HepG2 (cell line): ENCODE measurements around the gene AKR1C2. TPM values are rescaled to one million over a fixed set of nuclear protein-coding genes. Genes with fewer than 3 reads are reported as not detected.
A peak's percentile ranks its signal among the peaks of the same experiment; 100 is the strongest.

Experiments used
- ARNT ChIP-seq: fragments of 450-650 bp; IDR thresholded peaks from 2 replicates; pipeline ENCODE4 v1.6.1; 2017
- FOXC1 ChIP-seq: sonication (generic); formaldehyde crosslinking; IDR thresholded peaks from 2 replicates; pipeline ENCODE4 v1.8.0; 2022; ENCODE audit warnings: mild to moderate bottlenecking, missing genetic modification reagents, borderline replicate concordance
- FOXK1 ChIP-seq: sonication (generic); formaldehyde crosslinking; IDR thresholded peaks from 2 replicates; pipeline ENCODE4 v1.4.0; 2020; ENCODE audit warnings: low read depth, missing genetic modification reagents, borderline replicate concordance
- HMGA1 ChIP-seq: sonication (generic); formaldehyde crosslinking; conservative IDR thresholded peaks from 2 replicates; pipeline ENCODE4 v1.4.0; 2020; ENCODE audit warnings: missing genetic modification reagents
- MAFG ChIP-seq: sonication (generic); formaldehyde crosslinking; IDR thresholded peaks from 2 replicates; pipeline ENCODE4 v1.5.1; 2020; ENCODE audit warnings: mild to moderate bottlenecking, missing genetic modification reagents
- NR2C2 ChIP-seq: sonication (generic); formaldehyde crosslinking; IDR thresholded peaks from 2 replicates; pipeline ENCODE4 v1.4.0; 2020; ENCODE audit warnings: missing genetic modification reagents, mild to moderate bottlenecking, moderate library complexity, borderline replicate concordance
- TMF1 ChIP-seq: sonication (generic); formaldehyde crosslinking; IDR thresholded peaks from 2 replicates; pipeline ENCODE4 v1.8.1; 2022; ENCODE audit warnings: low read depth, missing genetic modification reagents
- ZBTB4 ChIP-seq: sonication (generic); formaldehyde crosslinking; IDR thresholded peaks from 2 replicates; pipeline ENCODE4 v1.4.0; 2020; ENCODE audit warnings: missing genetic modification reagents, mild to moderate bottlenecking, borderline replicate concordance
- ZEB1 ChIP-seq: IDR thresholded peaks from 2 replicates; pipeline ENCODE4 v1.6.1; 2012; ENCODE audit warnings: mild to moderate bottlenecking, low read depth, inconsistent platforms; ENCODE audit not compliant: insufficient replicate concordance
- ZNF12 ChIP-seq: sonication (generic); formaldehyde crosslinking; IDR thresholded peaks from 2 replicates; pipeline ENCODE4 v1.5.0; 2020; ENCODE audit warnings: missing genetic modification reagents
- ZNF142 ChIP-seq: sonication (generic); formaldehyde crosslinking; IDR thresholded peaks from 2 replicates; pipeline ENCODE4 v1.4.0; 2020; ENCODE audit warnings: missing genetic modification reagents
- ZNF337 ChIP-seq: sonication (generic); formaldehyde crosslinking; IDR thresholded peaks from 2 replicates; pipeline ENCODE4 v1.5.1; 2020; ENCODE audit warnings: missing genetic modification reagents, low read depth, mild to moderate bottlenecking, borderline replicate concordance
- ZNF597 ChIP-seq: sonication (generic); formaldehyde crosslinking; IDR thresholded peaks from 2 replicates; pipeline ENCODE4 v1.5.0; 2020; ENCODE audit warnings: missing genetic modification reagents
- ZNF619 ChIP-seq: sonication (generic); formaldehyde crosslinking; IDR thresholded peaks from 2 replicates; pipeline ENCODE4 v1.4.0; 2020; ENCODE audit warnings: mild to moderate bottlenecking, missing genetic modification reagents
- ZNF670 ChIP-seq: sonication (generic); formaldehyde crosslinking; IDR thresholded peaks from 2 replicates; pipeline ENCODE4 v1.8.0; 2022; ENCODE audit warnings: mild to moderate bottlenecking, missing genetic modification reagents, borderline replicate concordance
- ZNF724P ChIP-seq: sonication (generic); formaldehyde crosslinking; IDR thresholded peaks from 2 replicates; pipeline ENCODE4 v1.8.0; 2022; ENCODE audit warnings: missing genetic modification reagents, borderline replicate concordance
- polyA plus RNA-seq, 8 experiments: library from polyadenylated mRNA; depleted of rRNA in 3 of 8; stranded (reverse) in 7 of 8; unstranded in 1 of 8; fragments of >200 nt; fragmentation: Illumina TruSeq in 4 of 8; extraction: Trizol in 4 of 8; gene quantifications; 2 replicates each; pipeline versions ENCODE4 v1.2.1 to v1.2.3, GENCODE V29; 2011 to 2016; ENCODE audit warnings: low read depth in 4 of 8, missing spikeins in 1 of 8, mixed read lengths in 1 of 8; ENCODE audit not compliant: insufficient read depth in 1 of 8
- total RNA-seq, 5 experiments: library from RNA; depleted of rRNA; stranded (reverse); fragments of >200 nt; fragmentation: Illumina TruSeq; extraction: Trizol; gene quantifications; 2 replicates each; pipeline ENCODE4 v1.2.3, GENCODE V29; 2016; ENCODE audit warnings: low read depth in 1 of 5
- TF ChIP-seq, protein P1 (sequence below): sonication (generic); formaldehyde crosslinking; IDR thresholded peaks from 2 replicates; pipeline ENCODE4 v1.9.0; 2021; ENCODE audit warnings: missing genetic modification reagents, borderline replicate concordance

The AKR1C2 gene
- total and polyA plus RNA-seq, 2 of the 13 experiments (the other 11 are each of a cell fraction or from before 2014, with no cell fraction given) = 140 to 900 TPM

DNA sequence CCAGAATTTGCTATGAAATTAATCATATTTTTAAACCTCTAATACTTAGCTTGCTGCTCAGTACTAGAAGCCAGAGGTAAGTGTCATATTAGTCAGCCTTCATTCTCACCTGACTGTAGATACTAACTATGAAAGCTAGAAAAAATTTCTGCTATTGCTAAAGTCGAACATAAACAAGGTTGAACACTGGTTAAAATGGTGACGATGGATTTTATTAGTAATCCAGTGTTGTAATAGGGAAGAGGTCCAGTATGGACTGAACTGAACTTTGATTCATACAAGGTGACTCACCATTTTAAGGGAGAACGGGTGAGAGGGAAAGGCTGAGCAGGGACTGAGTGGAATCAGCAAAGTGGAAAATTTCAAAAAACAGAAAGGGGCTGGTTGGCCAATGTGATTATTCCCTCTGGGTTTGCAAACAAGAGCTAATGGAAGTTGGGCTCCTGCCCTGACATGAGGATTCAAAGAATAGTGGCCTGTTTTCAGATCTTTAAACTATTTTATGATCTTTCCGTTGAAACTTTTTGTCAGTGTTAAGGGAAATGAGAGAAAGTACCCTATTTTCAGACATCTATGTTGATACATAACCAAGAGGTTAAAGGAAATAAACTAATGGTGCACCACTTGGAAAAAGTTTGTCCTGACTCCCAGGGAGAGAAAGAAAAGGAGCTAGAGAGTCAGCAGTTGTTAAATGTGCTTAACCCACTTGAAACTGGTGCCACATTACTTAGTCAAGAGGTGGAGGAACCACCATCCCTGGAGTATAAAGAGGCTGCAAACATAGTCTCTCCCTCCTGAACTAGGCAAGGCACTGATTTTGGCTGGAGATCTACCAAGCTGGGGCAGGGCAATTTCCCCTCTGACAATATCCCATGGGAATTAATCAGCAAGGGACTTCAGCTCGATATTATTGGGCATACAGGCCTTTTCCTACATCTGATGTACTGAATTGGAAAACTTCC lies 55.7 kb downstream of the AKR1C2 start (continued):
- no peak for TF ChIP-seq ZNF142 (CRISPR knock-in tag)
- TF ChIP-seq FOXK1 = peak; percentile 94; the same call in 1 of the 2 replicates
- no peak for TF ChIP-seq ZEB1
- no peak for TF ChIP-seq MAFG (CRISPR knock-in tag)
- TF ChIP-seq HMGA1 (CRISPR knock-in tag) = no peak
- no peak for TF ChIP-seq ARNT
- TF ChIP-seq ZNF619 (CRISPR knock-in tag) = no peak
- TF ChIP-seq TMF1 (CRISPR knock-in tag) = no peak
- no peak for TF ChIP-seq FOXC1
- TF ChIP-seq ZNF670 = no peak; the same call in 1 of the 2 replicates
- no peak for TF ChIP-seq ZNF337 (CRISPR knock-in tag)
- TF ChIP-seq NR2C2 (CRISPR knock-in tag) = peak; percentile 45; the same call in 1 of the 2 replicates
- no peak for TF ChIP-seq ZBTB4 (CRISPR knock-in tag)
- TF ChIP-seq, protein P1, sequence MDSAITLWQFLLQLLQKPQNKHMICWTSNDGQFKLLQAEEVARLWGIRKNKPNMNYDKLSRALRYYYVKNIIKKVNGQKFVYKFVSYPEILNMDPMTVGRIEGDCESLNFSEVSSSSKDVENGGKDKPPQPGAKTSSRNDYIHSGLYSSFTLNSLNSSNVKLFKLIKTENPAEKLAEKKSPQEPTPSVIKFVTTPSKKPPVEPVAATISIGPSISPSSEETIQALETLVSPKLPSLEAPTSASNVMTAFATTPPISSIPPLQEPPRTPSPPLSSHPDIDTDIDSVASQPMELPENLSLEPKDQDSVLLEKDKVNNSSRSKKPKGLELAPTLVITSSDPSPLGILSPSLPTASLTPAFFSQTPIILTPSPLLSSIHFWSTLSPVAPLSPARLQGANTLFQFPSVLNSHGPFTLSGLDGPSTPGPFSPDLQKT (CRISPR knock-in tag) = no peak
- no peak for TF ChIP-seq ZNF724P (CRISPR knock-in tag)
- no peak for TF ChIP-seq ZNF597
- no peak for TF ChIP-seq ZNF12 (CRISPR knock-in tag)
